SU-DHL-6 (cell line): ENCODE results near the gene COL18A1.
A peak's percentile ranks its signal among the peaks of the same experiment; 100 is the strongest.

Experiments
- H2AFZ ChIP-seq: fragments of 200-600 bp; sonication (generic); 2 replicates; pipeline ENCODE4 v1.6.1; 2014; ENCODE audit warnings: low read depth, mild to moderate bottlenecking, moderate library complexity, mixed read lengths, antibody characterized with exemption, low read length; ENCODE audit not compliant: severe bottlenecking
- H3F3A ChIP-seq: fragments of 200-600 bp; shearing (Covaris generic); 2 replicates; pipeline ENCODE4 v1.6.0; 2016; ENCODE audit warnings: antibody characterized with exemption, mild to moderate bottlenecking; ENCODE audit not compliant: insufficient read depth
- H3K27ac ChIP-seq: fragments of 200-600 bp; sonication (generic); 2 replicates; pipeline ENCODE4 v1.5.1; 2016; ENCODE audit warnings: low read depth, mild to moderate bottlenecking, low read length, moderate library complexity, mixed read lengths
- H3K27me3 ChIP-seq: fragments of 200-600 bp; sonication (generic), shearing (Covaris generic); 2 replicates; pipeline ENCODE4 v1.6.0; 2014; ENCODE audit warnings: mild to moderate bottlenecking, low read length
- H3K36me3 ChIP-seq: fragments of 200-600 bp; sonication (generic); 2 replicates; pipeline ENCODE4 v1.6.1; 2014; ENCODE audit warnings: mild to moderate bottlenecking, low read length, mixed read lengths
- H3K4me2 ChIP-seq: fragments of 300-600, 200-600 bp; shearing (Covaris generic), sonication (generic); 2 replicates; pipeline ENCODE4 v1.6.0; 2014; ENCODE audit warnings: low read length, low read depth, mild to moderate bottlenecking; ENCODE audit not compliant: poor library complexity, severe bottlenecking
- H3K4me3 ChIP-seq: fragments of 200-600 bp; sonication (generic); 2 replicates; pipeline ENCODE4 v1.5.1; 2014; ENCODE audit warnings: antibody characterized with exemption, low read length, mild to moderate bottlenecking, mixed read lengths; ENCODE audit not compliant: insufficient read depth, poor library complexity, severe bottlenecking
- H3K79me2 ChIP-seq: fragments of 200-600 bp; sonication (generic); 2 replicates; pipeline ENCODE4 v1.6.1; 2014; ENCODE audit warnings: mild to moderate bottlenecking, low read length, moderate library complexity; ENCODE audit not compliant: insufficient read depth
- H3K9ac ChIP-seq: fragments of 200-600 bp; sonication (generic); 2 replicates; pipeline ENCODE4 v1.7.0; 2014; ENCODE audit warnings: mild to moderate bottlenecking, low read length
- H3K9me2 ChIP-seq: fragments of 200-600 bp; sonication (generic); replicated peaks from 2 replicates; pipeline ENCODE4 v1.6.1; 2014; ENCODE audit warnings: low read length; ENCODE audit not compliant: insufficient read depth
- H3K9me3 ChIP-seq: fragments of 200-600 bp; sonication (generic); 2 replicates; pipeline ENCODE4 v1.6.1; 2014; ENCODE audit warnings: low read length, mixed read lengths; ENCODE audit not compliant: insufficient read depth
- H4K20me1 ChIP-seq: fragments of 200-600 bp; sonication (generic); 2 replicates; pipeline ENCODE4 v1.6.1; 2014; ENCODE audit warnings: low read depth, mild to moderate bottlenecking, antibody characterized with exemption, low read length, moderate library complexity, mixed read lengths
- EZH2phosphoT487 ChIP-seq: fragments of 200-600 bp; sonication (generic), shearing (Covaris generic); conservative IDR thresholded peaks from 2 replicates; pipeline ENCODE4 v1.6.1; 2018; ENCODE audit warnings: mild to moderate bottlenecking, antibody characterized with exemption, low read length, moderate library complexity, mixed read lengths
- TF ChIP-seq, protein P1 (sequence below): fragments of 200-600 bp; sonication (generic); IDR thresholded peaks from one replicate; pipeline ENCODE4 v1.5.1; 2017; ENCODE audit warnings: antibody characterized with exemption, mild to moderate bottlenecking, low read length, moderate library complexity; ENCODE audit not compliant: insufficient read depth, poor library complexity, severe bottlenecking

The COL18A1 gene

DNA sequence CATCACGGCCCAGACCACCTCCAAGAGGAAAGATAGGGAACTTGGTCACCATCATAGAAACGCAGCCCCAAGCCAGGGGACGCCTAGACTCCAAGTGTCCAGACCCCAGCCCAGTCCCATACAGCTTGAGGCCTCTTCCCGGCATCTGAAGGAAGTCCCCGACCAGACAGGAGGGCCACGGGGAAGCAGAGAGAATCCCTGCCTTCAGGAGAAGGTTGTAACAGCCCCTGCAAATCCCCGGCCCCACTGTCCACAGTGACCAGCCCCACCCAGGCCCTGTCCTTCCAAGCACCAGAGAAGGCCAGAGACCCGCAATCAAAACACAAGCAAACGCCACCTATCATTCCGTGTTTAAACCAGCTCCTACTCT is 135.6 kb downstream of the COL18A1 start:
- Histone ChIP-seq H3K27ac (0 out of 2 replicates have a peak overlapping the region, but pooled peaks have one; percentile 37), H2AFZ (no peak overlapping the region), H3K9me3 (no peaks in the 10 kb centered on the region), H4K20me1 (no peaks in the 10 kb centered on the region), H3K27me3 (no peaks in the 10 kb centered on the region), H3F3A (no peaks in the 10 kb centered on the region), H3K79me2 (peaks cover 55% of the 10 kb centered on the region), H3K9me2 (no peaks in the 10 kb centered on the region), H3K9ac (peak overlapping the region; percentile 91), H3K4me3 (peak overlapping the region; percentile 80), H3K4me2 (peak overlapping the region; percentile 91), H3K36me3 (no peaks in the 10 kb centered on the region)
- no peak for TF ChIP-seq EZH2phosphoT487
- TF ChIP-seq, protein P1, sequence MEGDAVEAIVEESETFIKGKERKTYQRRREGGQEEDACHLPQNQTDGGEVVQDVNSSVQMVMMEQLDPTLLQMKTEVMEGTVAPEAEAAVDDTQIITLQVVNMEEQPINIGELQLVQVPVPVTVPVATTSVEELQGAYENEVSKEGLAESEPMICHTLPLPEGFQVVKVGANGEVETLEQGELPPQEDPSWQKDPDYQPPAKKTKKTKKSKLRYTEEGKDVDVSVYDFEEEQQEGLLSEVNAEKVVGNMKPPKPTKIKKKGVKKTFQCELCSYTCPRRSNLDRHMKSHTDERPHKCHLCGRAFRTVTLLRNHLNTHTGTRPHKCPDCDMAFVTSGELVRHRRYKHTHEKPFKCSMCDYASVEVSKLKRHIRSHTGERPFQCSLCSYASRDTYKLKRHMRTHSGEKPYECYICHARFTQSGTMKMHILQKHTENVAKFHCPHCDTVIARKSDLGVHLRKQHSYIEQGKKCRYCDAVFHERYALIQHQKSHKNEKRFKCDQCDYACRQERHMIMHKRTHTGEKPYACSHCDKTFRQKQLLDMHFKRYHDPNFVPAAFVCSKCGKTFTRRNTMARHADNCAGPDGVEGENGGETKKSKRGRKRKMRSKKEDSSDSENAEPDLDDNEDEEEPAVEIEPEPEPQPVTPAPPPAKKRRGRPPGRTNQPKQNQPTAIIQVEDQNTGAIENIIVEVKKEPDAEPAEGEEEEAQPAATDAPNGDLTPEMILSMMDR, result no peak

DNA sequence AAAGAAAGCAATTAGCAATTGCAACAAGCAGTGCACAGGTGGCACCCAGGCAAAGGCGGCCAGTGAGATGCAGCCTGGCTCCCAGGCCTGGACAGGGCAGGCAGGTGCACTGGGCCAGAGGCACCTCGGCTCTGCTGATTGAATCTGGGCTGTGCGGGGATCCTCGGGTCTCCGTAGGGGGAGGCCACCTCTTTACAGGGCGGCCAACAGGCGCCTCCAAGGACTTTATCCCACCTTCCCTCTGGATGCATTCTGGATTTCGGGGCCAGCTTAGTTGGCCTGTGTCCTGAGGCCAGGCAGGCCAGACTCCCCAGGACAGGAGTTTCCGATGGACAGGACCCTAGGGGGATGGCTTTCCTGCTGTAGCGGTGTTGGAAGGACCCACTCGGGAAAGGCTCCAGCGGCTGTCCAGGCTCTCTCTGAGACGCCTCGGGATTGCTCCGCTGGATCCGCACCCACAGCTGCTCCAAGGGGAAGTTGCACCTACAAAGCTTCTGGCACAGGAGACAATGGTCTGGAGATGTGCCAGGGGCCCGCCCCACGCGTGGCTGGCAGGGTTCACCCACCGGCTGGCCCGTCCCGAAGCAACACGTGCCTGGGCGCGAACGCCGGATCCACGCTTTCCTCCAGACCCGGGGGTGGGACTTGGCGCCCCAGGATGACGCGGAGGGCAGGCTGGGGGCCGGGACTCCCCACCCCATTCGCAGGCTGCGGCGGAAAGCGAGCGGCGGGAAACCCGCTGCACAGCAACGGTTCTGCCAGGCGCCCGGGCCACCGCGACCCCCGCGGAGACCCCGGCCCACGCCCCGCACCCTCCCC is 136.5 kb downstream of the COL18A1 start:
- Histone ChIP-seq H3K9me3 (no peaks in the 10 kb centered on the region), H3K27me3 (no peaks in the 10 kb centered on the region), H3F3A (no peaks in the 10 kb centered on the region), H3K27ac (peak overlapping the region; percentile 67), H4K20me1 (no peaks in the 10 kb centered on the region), H3K9me2 (no peaks in the 10 kb centered on the region), H3K9ac (peak overlapping the region; percentile 91), H2AFZ (no peak overlapping the region), H3K79me2 (peaks cover 47% of the 10 kb centered on the region), H3K4me2 (peak overlapping the region; percentile 91), H3K4me3 (peak overlapping the region; percentile 80), H3K36me3 (no peaks in the 10 kb centered on the region)
- TF ChIP-seq, protein P1, result no peak
- TF ChIP-seq EZH2phosphoT487, result no peak

DNA sequence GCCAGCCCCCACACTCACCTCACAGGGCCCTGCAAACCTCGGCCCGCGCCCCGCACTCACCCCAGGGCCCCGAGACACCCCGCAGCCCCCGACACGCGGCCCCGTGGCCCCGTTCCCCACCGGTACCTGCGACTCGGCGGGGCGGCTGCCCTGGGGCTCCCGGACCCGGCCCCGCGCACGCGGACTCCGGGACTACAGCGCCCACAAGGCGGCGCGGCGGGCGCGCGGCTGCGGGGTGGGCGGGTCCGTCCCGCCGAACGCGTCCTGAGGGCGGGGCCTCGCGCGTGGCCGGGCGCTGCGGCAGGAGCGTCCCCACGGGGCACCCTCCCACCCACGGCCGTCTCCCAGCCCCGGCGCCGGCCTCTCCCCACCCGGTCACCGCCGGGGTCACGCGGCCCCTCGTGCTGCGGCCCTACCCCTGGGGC is 137.3 kb downstream of the COL18A1 start, which contains the start of gene SLC19A1:
Gene SLC19A1 (minus strand): TSS at position 199 of the 425 bp plus-strand sequence. CDS start 4,481 bp downstream, outside the sequence.
- no peaks in the 10 kb centered on the region for H4K20me1 ChIP-seq
- peak within 1 kb of the TSS; percentile 68 for H2AFZ ChIP-seq
- H3K4me2 ChIP-seq, result peak within 1 kb of the TSS; percentile 91
- TF ChIP-seq EZH2phosphoT487, result no peak
- TF ChIP-seq, protein P1, result no peak
- no peaks in the 10 kb centered on the region for H3K27me3 ChIP-seq
- H3K9me2 ChIP-seq, result no peaks in the 10 kb centered on the region
- no peaks in the 10 kb centered on the region for H3F3A ChIP-seq
- H3K9me3 ChIP-seq, result no peaks in the 10 kb centered on the region
- peak within 1 kb of the TSS; percentile 91 for H3K9ac ChIP-seq
- H3K79me2 ChIP-seq, result peaks cover 40% of the 10 kb centered on the region
- peak within 1 kb of the TSS; percentile 80 for H3K4me3 ChIP-seq
- peak within 1 kb of the TSS; percentile 67 for H3K27ac ChIP-seq
- H3K36me3 ChIP-seq, result no peaks in the 10 kb centered on the region
